PC-9 (cell line): ENCODE data around the gene ELOVL5. TPM values are rescaled to one million over a fixed set of nuclear protein-coding genes. Genes with fewer than 3 reads are reported as not detected.

Experiments
- BruUV-seq: library from RNA; stranded (reverse); fragments of 400-500 nt; replicated peaks from 2 replicates; lab custom pipeline; 2021; lab: Mats Ljungman, UMichigan
- CTCF ChIA-PET: fragments of 300-600 bp; sonication (Branson Sonifier 250); formaldehyde crosslinking; loops from one replicate; lab custom pipeline; 2022; ENCODE audit warnings: antibody characterized with exemption; lab: Charles Lee
- POLR2A ChIA-PET: fragments of 300-600 bp; sonication (Branson Sonifier 250); formaldehyde crosslinking; loops from one replicate; lab custom pipeline; 2022; ENCODE audit warnings: antibody characterized with exemption; ENCODE audit not compliant: unreplicated experiment; lab: Charles Lee
- DNase-seq, 2 experiments: peaks; one replicate each; pipeline versions ENCODE4 v3.0.0 to v3.0.0-alpha.2; 2015 to 2022; ENCODE audit warnings: mixed read lengths in 1 of 2
- H2AFZ ChIP-seq: fragments of 200-600 bp; sonication (generic); 2 replicates; pipeline ENCODE4 v1.8.1; 2017; ENCODE audit warnings: antibody characterized with exemption
- H3F3A ChIP-seq: fragments of 200-600 bp; sonication (generic); 2 replicates; pipeline ENCODE4 v1.8.1; 2017; ENCODE audit warnings: antibody characterized with exemption, mild to moderate bottlenecking, low read depth; ENCODE audit not compliant: insufficient read depth
- H3K27ac ChIP-seq: fragments of 200-600 bp; sonication (generic); 2 replicates; pipeline ENCODE4 v1.6.1; 2016; ENCODE audit warnings: mixed run types
- H3K27me3 ChIP-seq: fragments of 200-600 bp; sonication (generic); 2 replicates; pipeline ENCODE4 v1.6.1; 2016; ENCODE audit warnings: low read depth, mixed run types; ENCODE audit not compliant: insufficient read depth
- H3K36me3 ChIP-seq: fragments of 200-600 bp; sonication (generic); 2 replicates; pipeline ENCODE4 v1.6.1; 2016; ENCODE audit warnings: low read depth, mixed run types
- H3K4me1 ChIP-seq: fragments of 200-600 bp; sonication (generic); replicated peaks from 2 replicates; pipeline ENCODE4 v1.6.1; 2016; ENCODE audit warnings: mixed run types; ENCODE audit not compliant: insufficient read depth
- H3K4me2 ChIP-seq: fragments of 200-600 bp; sonication (generic); 2 replicates; pipeline ENCODE4 v1.6.1; 2017; ENCODE audit warnings: mixed run types
- H3K4me3 ChIP-seq: fragments of 200-600 bp; sonication (generic); 2 replicates; pipeline ENCODE4 v1.6.1; 2016; ENCODE audit warnings: mixed run types
- H3K79me2 ChIP-seq: fragments of 200-600 bp; sonication (generic); 2 replicates; pipeline ENCODE4 v1.6.1; 2017; ENCODE audit warnings: low read depth, mixed run types
- H3K9me2 ChIP-seq: fragments of 200-600 bp; sonication (generic); 2 replicates; pipeline ENCODE4 v1.8.1; 2017; ENCODE audit warnings: mild to moderate bottlenecking; ENCODE audit not compliant: insufficient read depth
- H3K9me3 ChIP-seq: fragments of 200-600 bp; sonication (generic); 2 replicates; pipeline ENCODE4 v1.8.1; 2016; ENCODE audit warnings: low read depth; ENCODE audit not compliant: insufficient read depth
- H4K20me1 ChIP-seq: fragments of 200-600 bp; sonication (generic); 2 replicates; pipeline ENCODE4 v1.8.1; 2017; ENCODE audit not compliant: insufficient read depth
- CTCF ChIP-seq: fragments of 200-600 bp; sonication (generic); conservative IDR thresholded peaks from 2 replicates; pipeline ENCODE4 v1.6.1; 2017; ENCODE audit warnings: mixed run types, antibody characterized with exemption, mild to moderate bottlenecking, moderate library complexity
- EZH2 ChIP-seq: fragments of 200-600 bp; sonication (generic); IDR thresholded peaks from 2 replicates; pipeline ENCODE4 v1.8.0; 2017; ENCODE audit warnings: antibody characterized with exemption, low read depth
- intact Hi-C: fragments of 100-400 bp; cut with micrococcal nuclease; formaldehyde crosslinking; loops from one replicate; pipeline ENCODE4 v1.10.0; 2022; ENCODE audit not compliant: unreplicated experiment
- total RNA-seq: library from RNA; stranded (reverse); gene quantifications from 2 replicates; pipeline ENCODE4 v1.2.3, GENCODE V29; 2021

ELOVL5 gene
- total RNA-seq, 1 experiment from 2014 or later, result 108 TPM

- intact Hi-C loops, result loop anchor here (10.0 kb wide), 1 partner anchor 90 kb away; no protein-coding TSS in a partner anchor
- Histone ChIP-seq H3K4me3 (no peak overlapping the region), H3K9me2 (no peaks in the 10 kb centered on the region; the same call in 1 of the 2 replicates), H3K36me3 (peaks cover 18% of the 10 kb centered on the region; the same call in 1 of the 2 replicates), H3K27me3 (no peaks in the 10 kb centered on the region), H4K20me1 (no peaks in the 10 kb centered on the region), H3F3A (no peaks in the 10 kb centered on the region), H2AFZ (no peak overlapping the region), H3K4me2 (no peak overlapping the region), H3K9me3 (no peaks in the 10 kb centered on the region), H3K4me1 (no peaks in the 10 kb centered on the region), H3K27ac (no peak overlapping the region), H3K79me2 (no peaks in the 10 kb centered on the region)
- CTCF ChIA-PET, result no interaction called here
- no TSS peak for BruUV-seq
- DNase-seq, result no peak
- TF ChIP-seq CTCF (no peak), EZH2 (no peak)
- POLR2A ChIA-PET, result no interaction called here
Observed at GRCh38 chr6:53264337-53264736, 84.4 kb downstream of the ELOVL5 start.

GRCh38 chr6:53263917-53264316 lies 84.8 kb downstream of the ELOVL5 start:
- ChIA-PET POLR2A (no interaction called here), CTCF (no interaction called here)
- no TSS peak for BruUV-seq
- Histone ChIP-seq H3K9me2 (no peaks in the 10 kb centered on the region; the same call in 1 of the 2 replicates), H3K4me3 (no peak overlapping the region), H3K4me2 (no peak overlapping the region), H3F3A (no peaks in the 10 kb centered on the region), H3K27me3 (no peaks in the 10 kb centered on the region), H3K36me3 (peaks cover 18% of the 10 kb centered on the region; the same call in 1 of the 2 replicates), H2AFZ (no peak overlapping the region), H3K9me3 (no peaks in the 10 kb centered on the region), H3K79me2 (no peaks in the 10 kb centered on the region), H4K20me1 (no peaks in the 10 kb centered on the region), H3K27ac (no peak overlapping the region), H3K4me1 (no peaks in the 10 kb centered on the region)
- intact Hi-C loops, result loop anchor here (10.0 kb wide), 1 partner anchor 89 kb away; no protein-coding TSS in a partner anchor
- no peak for DNase-seq
- no peak for TF ChIP-seq CTCF
- no peak for TF ChIP-seq EZH2

- Histone ChIP-seq H2AFZ (no peak overlapping the region), H3K36me3 (0 out of 2 replicates have a peak, but pooled peaks cover 5% of the 10 kb centered on the region), H3F3A (no peaks in the 10 kb centered on the region; the same call in none of the 2 replicates), H3K27me3 (no peaks in the 10 kb centered on the region), H3K4me3 (no peak overlapping the region), H3K4me1 (no peaks in the 10 kb centered on the region), H3K27ac (no peak overlapping the region), H3K4me2 (no peak overlapping the region), H3K9me2 (no peaks in the 10 kb centered on the region), H3K79me2 (no peaks in the 10 kb centered on the region), H3K9me3 (no peaks in the 10 kb centered on the region), H4K20me1 (no peaks in the 10 kb centered on the region)
- POLR2A ChIA-PET, result no interaction called here
- CTCF ChIA-PET, result no interaction called here
- no peak for DNase-seq
- intact Hi-C loops, result loop anchor here (10.0 kb wide), 1 partner anchor 85 kb away; no protein-coding TSS in a partner anchor
- no TSS peak for BruUV-seq
- TF ChIP-seq CTCF, result no peak
- TF ChIP-seq EZH2, result no peak
Observed at GRCh38 chr6:53259860-53260580, 88.7 kb downstream of the ELOVL5 start.
